Liver (tissue), 9 donors: Measurements from ENCODE around the gene ZNF8. TPM values are rescaled to one million over a fixed set of nuclear protein-coding genes. Genes with fewer than 3 reads are reported as not detected.

Source experiments
- DNase-seq: peaks from one replicate; pipeline ENCODE4 v3.0.0-alpha.2; 2017; ENCODE audit warnings: low spot score
- H3K27ac ChIP-seq, 2 donors: one replicate each; pipeline ENCODE4 v1.7.0; 2013; ENCODE audit warnings: inconsistent platforms in 2 of 2, low read length in 2 of 2, control low read depth in 1 of 2, low read depth in 1 of 2, mild to moderate bottlenecking in 1 of 2
- H3K27me3 ChIP-seq, 4 donors: one replicate each; pipeline versions ENCODE4 v1.6.1 to v1.7.0; 2013; ENCODE audit warnings: low read length in 3 of 4, inconsistent platforms in 1 of 4, mild to moderate bottlenecking in 1 of 4, moderate library complexity in 1 of 4; ENCODE audit not compliant: control insufficient read depth in 4 of 4, insufficient read depth in 4 of 4
- H3K36me3 ChIP-seq, 4 donors: one replicate each; pipeline versions ENCODE4 v1.6.1 to v1.7.0; 2013; ENCODE audit warnings: low read length in 3 of 4, mild to moderate bottlenecking in 3 of 4, low read depth in 1 of 4, moderate library complexity in 1 of 4; ENCODE audit not compliant: control insufficient read depth in 4 of 4, insufficient read depth in 3 of 4
- H3K4me1 ChIP-seq, 4 donors: one replicate each; pipeline versions ENCODE4 v1.6.1 to v1.7.0; 2013; ENCODE audit warnings: low read length in 3 of 4, mild to moderate bottlenecking in 3 of 4, moderate library complexity in 1 of 4; ENCODE audit not compliant: control insufficient read depth in 4 of 4, insufficient read depth in 4 of 4
- H3K4me3 ChIP-seq, 3 donors: one replicate each; pipeline versions ENCODE4 v1.6.1 to v1.7.0; 2013; ENCODE audit warnings: low read length in 3 of 3, control low read depth in 1 of 3, low read depth in 1 of 3, mild to moderate bottlenecking in 1 of 3
- H3K9ac ChIP-seq, 2 donors: one replicate each; pipeline ENCODE4 v1.7.0; 2013; ENCODE audit warnings: low read length in 2 of 2, mild to moderate bottlenecking in 2 of 2, moderate library complexity in 2 of 2, control low read depth in 1 of 2, low read depth in 1 of 2
- H3K9me3 ChIP-seq, 4 donors: one replicate each; pipeline versions ENCODE4 v1.6.1 to v1.7.0; 2013; ENCODE audit warnings: low read length in 3 of 4; ENCODE audit not compliant: control insufficient read depth in 4 of 4
- ATF3 ChIP-seq: IDR thresholded peaks from 2 replicates; pipeline ENCODE4 v1.6.1; 2016; ENCODE audit warnings: antibody characterized with exemption
- CTCF ChIP-seq: fragments of 150-350 bp; IDR thresholded peaks from 2 replicates; pipeline ENCODE4 v1.5.1; 2017; ENCODE audit warnings: improper control_type of control experiment, low read depth, low read length; ENCODE audit not compliant: missing input control
- FOXA1 ChIP-seq: IDR thresholded peaks from 2 replicates; pipeline ENCODE4 v1.6.1; 2016; ENCODE audit warnings: antibody characterized with exemption
- FOXA2 ChIP-seq: IDR thresholded peaks from 2 replicates; pipeline ENCODE4 v1.6.1; 2016; ENCODE audit warnings: antibody characterized with exemption
- GABPA ChIP-seq, 2 donors: IDR thresholded peaks in 1 of 2; conservative IDR thresholded peaks in 1 of 2; 2 replicates each; pipeline ENCODE4 v1.6.1; 2016; ENCODE audit warnings: antibody characterized with exemption in 2 of 2, mild to moderate bottlenecking in 1 of 2, moderate library complexity in 1 of 2
- HNF4A ChIP-seq, 2 donors: conservative IDR thresholded peaks; 2 replicates each; pipeline ENCODE4 v1.6.1; 2016; ENCODE audit warnings: antibody characterized with exemption in 2 of 2, mild to moderate bottlenecking in 2 of 2
- HNF4G ChIP-seq: IDR thresholded peaks from 2 replicates; pipeline ENCODE4 v1.6.1; 2016; ENCODE audit warnings: antibody characterized with exemption
- JUND ChIP-seq, 2 donors: IDR thresholded peaks; 2 replicates each; pipeline ENCODE4 v1.6.1; 2016; ENCODE audit warnings: antibody characterized with exemption in 2 of 2
- MAX ChIP-seq: IDR thresholded peaks from 2 replicates; pipeline ENCODE4 v1.6.1; 2016; ENCODE audit warnings: antibody characterized with exemption
- NR2F2 ChIP-seq: IDR thresholded peaks from 2 replicates; pipeline ENCODE4 v1.6.1; 2016; ENCODE audit warnings: antibody characterized with exemption
- RAD21 ChIP-seq, 2 donors: IDR thresholded peaks; 2 replicates each; pipeline ENCODE4 v1.6.1; 2016; ENCODE audit warnings: antibody characterized with exemption in 2 of 2, mild to moderate bottlenecking in 2 of 2
- RXRA ChIP-seq, 2 donors: IDR thresholded peaks; 2 replicates each; pipeline ENCODE4 v1.6.1; 2017 to 2018; ENCODE audit warnings: antibody characterized with exemption in 2 of 2, mild to moderate bottlenecking in 1 of 2
- SP1 ChIP-seq: IDR thresholded peaks from 2 replicates; pipeline ENCODE4 v1.6.1; 2018; ENCODE audit warnings: antibody characterized with exemption, mild to moderate bottlenecking
- TAF1 ChIP-seq: conservative IDR thresholded peaks from 2 replicates; pipeline ENCODE4 v1.6.1; 2016; ENCODE audit warnings: antibody characterized with exemption, mild to moderate bottlenecking
- YY1 ChIP-seq: IDR thresholded peaks from 2 replicates; pipeline ENCODE4 v1.6.1; 2016; ENCODE audit warnings: antibody characterized with exemption, mild to moderate bottlenecking
- WGBS: extraction: QIAGEN DNeasy Blood & Tissue Kit; methylation state at CpG from one replicate; pipeline ENCODE4 v1.1.7; 2013; 5-methylcytosine and 5-hydroxymethylcytosine counted together
- polyA plus RNA-seq, 2 donors: library from polyadenylated mRNA; stranded (reverse) in 1 of 2; unstranded in 1 of 2; fragments of 200-250 nt in 1 of 2; fragments of >200 nt in 1 of 2; fragmentation: Nextera tagmentation in 1 of 2; extraction: Ambion mirVana in 1 of 2; gene quantifications; one replicate each; pipeline versions ENCODE4 v1.2.1 to v1.2.3, GENCODE V29; 2013 to 2015
- total RNA-seq, 2 donors: library from RNA; depleted of rRNA; stranded (reverse); fragments of >200 nt; gene quantifications; one replicate each; pipeline ENCODE4 v1.2.3, GENCODE V29; 2014
- donor health status: healthy.
- donor health status: healthy.
- donor health status: healthy.
- donor health status: healthy.
- donor health status: healthy.

The ZNF8 gene
- total and polyA plus RNA-seq, 4 donors = 0.37 to 4.6 (median 1.6) TPM

GRCh38 chr19:58229255-58229639, 49.5 kb upstream of the ZNF8 start:
- H3K27ac ChIP-seq = no peak overlapping the region
- H3K36me3 ChIP-seq = peaks cover 2 to 38% (median 22%) of the 10 kb centered on the region in 4 donors
- peak; percentile 40 for DNase-seq
- peaks cover 0 to 9% (median 5%) of the 10 kb centered on the region in 4 donors for H3K4me1 ChIP-seq
- peaks cover 28 to 62% (median 41%) of the 10 kb centered on the region in 4 donors for H3K9me3 ChIP-seq
- H3K4me3 ChIP-seq = peak overlapping the region; percentile 72 to 86 (median 83)
- H3K9ac ChIP-seq = no peak overlapping the region
- no peak for TF ChIP-seq JUND (IDR thresholded peaks at IDR 0.05)
- TF ChIP-seq FOXA2 = no peak
- no peak for TF ChIP-seq HNF4G
- TF ChIP-seq GABPA (IDR thresholded peaks at IDR 0.05 in 1 of 2, conservative IDR thresholded peaks at IDR 0.05 in 1 of 2) = no peak
- TF ChIP-seq ATF3 = no peak
- TF ChIP-seq TAF1 = no peak
- TF ChIP-seq CTCF = no peak
- no peak for TF ChIP-seq FOXA1
- TF ChIP-seq HNF4A (conservative IDR thresholded peaks at IDR 0.05) = no peak
- no peak for TF ChIP-seq MAX
- TF ChIP-seq RAD21 (IDR thresholded peaks at IDR 0.05) = no peak
- TF ChIP-seq YY1 = no peak
- 14% methylated on average over 13 of the region's 13 CpGs for WGBS
- H3K27me3 ChIP-seq = no peaks in the 10 kb centered on the region

GRCh38 chr19:58237324-58237723, 41.4 kb upstream of the ZNF8 start:
- WGBS = 99% methylated on average over 10 of the region's 10 CpGs
- DNase-seq = no peak
- Histone ChIP-seq H3K9ac (no peak overlapping the region), H3K4me1 (no peaks in the 10 kb centered on the region), H3K9me3 (peaks cover 37 to 61% (median 47%) of the 10 kb centered on the region in 4 donors), H3K27me3 (no peaks in the 10 kb centered on the region), H3K4me3 (peak overlapping the region in 2 of 3 donors; percentile 25 to 42), H3K36me3 (peaks cover 19 to 50% (median 38%) of the 10 kb centered on the region in 4 donors), H3K27ac (no peak overlapping the region)
- TF ChIP-seq YY1 (no peak), HNF4G (no peak), RXRA (IDR thresholded peaks at IDR 0.05) (no peak), HNF4A (conservative IDR thresholded peaks at IDR 0.05) (no peak)

GRCh38 chr19:58243351-58243750, 35.4 kb upstream of the ZNF8 start:
- H3K4me1 ChIP-seq = no peaks in the 10 kb centered on the region
- peak overlapping the region in 2 of 3 donors; percentile 27 to 53 for H3K4me3 ChIP-seq
- H3K9me3 ChIP-seq = peaks cover 56 to 80% (median 62%) of the 10 kb centered on the region in 4 donors
- no peak overlapping the region for H3K27ac ChIP-seq
- TF ChIP-seq RAD21 (IDR thresholded peaks at IDR 0.05) (no peak), TAF1 (no peak), HNF4G (no peak), NR2F2 (no peak), HNF4A (conservative IDR thresholded peaks at IDR 0.05) (no peak), MAX (no peak), GABPA (IDR thresholded peaks at IDR 0.05 in 1 of 2, conservative IDR thresholded peaks at IDR 0.05 in 1 of 2) (no peak), ATF3 (no peak), SP1 (no peak), RXRA (IDR thresholded peaks at IDR 0.05) (no peak), CTCF (no peak)
- WGBS = 98% methylated on average over 6 of the region's 6 CpGs
- H3K27me3 ChIP-seq = no peaks in the 10 kb centered on the region
- H3K9ac ChIP-seq = no peak overlapping the region
- no peak for DNase-seq
- peaks cover 35 to 60% (median 42%) of the 10 kb centered on the region in 4 donors for H3K36me3 ChIP-seq
